Measurements from ENCODE around the gene KCNK1. TPM values are rescaled to one million over a fixed set of nuclear protein-coding genes. Genes with fewer than 3 reads are reported as not detected.
"Not testable (repeated sequence)": the region's sequence is repeated elsewhere in the genome, so short reads cannot be mapped to it uniquely, and the experiment has no call there.

The KCNK1 gene
- total and polyA plus RNA-seq, 3 donors from 2014 or later = 1.8 to 3.9 (median 2.0) TPM

GRCh38 chr1:233665575-233666270 lies 51.8 kb downstream of the KCNK1 start:
- no peak overlapping the region for H3K27ac ChIP-seq
- no peaks in the 10 kb centered on the region for H3K4me1 ChIP-seq
- no peaks in the 10 kb centered on the region for H3K36me3 ChIP-seq (ENCODE audit: low read depth, missing control alignments)
- no peak overlapping the region for H3K4me3 ChIP-seq
- no peaks in the 10 kb centered on the region for H3K9me3 ChIP-seq
- H3K27me3 ChIP-seq = no peaks in the 10 kb centered on the region
- TF ChIP-seq CTCF (IDR thresholded peaks at IDR 0.05) (no peak), POLR2A (IDR thresholded peaks at IDR 0.05) (no peak)
- intact Hi-C loops (cut with DNase I; ENCODE audit: low total_unique reads) = no loop called here
- no peak for DNase-seq
- 77 to 78% methylated on average over 7 of the region's 7 CpGs for WGBS, 2 donors

- H3K4me3 ChIP-seq = no peak overlapping the region
- H3K9me3 ChIP-seq = no peaks in the 10 kb centered on the region
- H3K36me3 ChIP-seq (ENCODE audit: low read depth, missing control alignments) = no peaks in the 10 kb centered on the region
- no peaks in the 10 kb centered on the region for H3K27me3 ChIP-seq
- no peaks in the 10 kb centered on the region for H3K4me1 ChIP-seq
- intact Hi-C loops (cut with DNase I; ENCODE audit: low total_unique reads) = no loop called here
- no peak for DNase-seq
- 62 to 74% methylated on average over 3 of the region's 3 CpGs for WGBS, 2 donors
- no peak overlapping the region for H3K27ac ChIP-seq
- TF ChIP-seq POLR2A (IDR thresholded peaks at IDR 0.05) (no peak), CTCF (IDR thresholded peaks at IDR 0.05) (no peak)
These were observed 53.8 kb downstream of the KCNK1 start for GRCh38 chr1:233667741-233668140.

GRCh38 chr1:233668146-233668724 lies 54.3 kb downstream of the KCNK1 start:
- H3K27ac ChIP-seq = no peak overlapping the region
- no peaks in the 10 kb centered on the region for H3K27me3 ChIP-seq
- intact Hi-C loops (cut with DNase I; ENCODE audit: low total_unique reads) = no loop called here
- no peak overlapping the region for H3K4me3 ChIP-seq
- H3K9me3 ChIP-seq = no peaks in the 10 kb centered on the region
- WGBS, 2 donors = 69% methylated on average over 8 of the region's 8 CpGs
- no peaks in the 10 kb centered on the region for H3K4me1 ChIP-seq
- no peak for DNase-seq
- H3K36me3 ChIP-seq (ENCODE audit: low read depth, missing control alignments) = no peaks in the 10 kb centered on the region
- TF ChIP-seq POLR2A (IDR thresholded peaks at IDR 0.05) = no peak
- TF ChIP-seq CTCF (IDR thresholded peaks at IDR 0.05) = no peak

GRCh38 chr1:233668725-233669294 lies 54.9 kb downstream of the KCNK1 start:
- Histone ChIP-seq H3K27me3 (no peaks in the 10 kb centered on the region), H3K36me3 (ENCODE audit: low read depth, missing control alignments) (no peaks in the 10 kb centered on the region), H3K9me3 (no peaks in the 10 kb centered on the region), H3K4me3 (no peak overlapping the region), H3K27ac (no peak overlapping the region), H3K4me1 (peaks cover 5% of the 10 kb centered on the region)
- intact Hi-C loops (cut with DNase I; ENCODE audit: low total_unique reads) = no loop called here
- 86 to 92% methylated on average over 7 of the region's 7 CpGs for WGBS, 2 donors
- TF ChIP-seq POLR2A (IDR thresholded peaks at IDR 0.05) = no peak
- TF ChIP-seq CTCF (IDR thresholded peaks at IDR 0.05) = no peak
- no peak for DNase-seq

- DNase-seq; H3K27me3 ChIP-seq; H3K4me3 ChIP-seq; H3K27ac ChIP-seq; H3K4me1 ChIP-seq; intact Hi-C loops (cut with DNase I; ENCODE audit: low total_unique reads); H3K9me3 ChIP-seq; H3K36me3 ChIP-seq (ENCODE audit: low read depth, missing control alignments): not testable (repeated sequence)
- 84 to 90% methylated on average over 2 of the region's 2 CpGs for WGBS, 2 donors
These were observed 56.5 kb downstream of the KCNK1 start for GRCh38 chr1:233670363-233670762.

All from testis (tissue), 3 donors.